H9 (cell line): ENCODE measurements around the gene CALN1. TPM values are rescaled to one million over a fixed set of nuclear protein-coding genes. Genes with fewer than 3 reads are reported as not detected.

Experiments used
- DNase-seq: peaks from one replicate; pipeline ENCODE4 v3.0.0-alpha.2; 2017
- H2AFZ ChIP-seq: one replicate; pipeline ENCODE4 v1.6.1; 2013; ENCODE audit warnings: mild to moderate bottlenecking, low read length, control low read depth, moderate library complexity
- H2AK5ac ChIP-seq: 2 replicates; pipeline ENCODE4 v1.6.1; 2013; ENCODE audit warnings: low read length, control low read depth, mixed read lengths; ENCODE audit not compliant: insufficient read length
- H2BK120ac ChIP-seq: one replicate; pipeline ENCODE4 v1.6.1; 2013; ENCODE audit warnings: low read depth, mild to moderate bottlenecking, low read length, control low read depth, inconsistent platforms; ENCODE audit not compliant: poor library complexity, severe bottlenecking
- H2BK12ac ChIP-seq: 2 replicates; pipeline ENCODE4 v1.6.1; 2013; ENCODE audit warnings: low read length, control low read depth, mixed read lengths, low read depth; ENCODE audit not compliant: insufficient read length
- H2BK15ac ChIP-seq: 2 replicates; pipeline ENCODE4 v1.6.1; 2013; ENCODE audit warnings: low read depth, low read length, control low read depth
- H2BK20ac ChIP-seq: one replicate; pipeline ENCODE4 v1.6.1; 2013; ENCODE audit warnings: low read depth, mild to moderate bottlenecking, low read length, control low read depth, inconsistent platforms; ENCODE audit not compliant: poor library complexity, severe bottlenecking
- H2BK5ac ChIP-seq: 2 replicates; pipeline ENCODE4 v1.6.1; 2013; ENCODE audit warnings: low read length, control low read depth, mixed read lengths; ENCODE audit not compliant: insufficient read length
- H3K14ac ChIP-seq: 2 replicates; pipeline ENCODE4 v1.6.1; 2013; ENCODE audit warnings: low read length, control low read depth; ENCODE audit not compliant: insufficient read depth
- H3K18ac ChIP-seq: 2 replicates; pipeline ENCODE4 v1.6.1; 2013; ENCODE audit warnings: low read depth, mild to moderate bottlenecking, mixed read lengths, low read length, control low read depth; ENCODE audit not compliant: insufficient read length
- H3K23ac ChIP-seq: 2 replicates; pipeline ENCODE4 v1.6.1; 2013; ENCODE audit warnings: low read length, control low read depth, mixed read lengths, low read depth; ENCODE audit not compliant: insufficient read length
- H3K23me2 ChIP-seq: 2 replicates; pipeline ENCODE4 v1.6.1; 2013; ENCODE audit warnings: low read depth, mild to moderate bottlenecking, mixed read lengths, low read length, control low read depth; ENCODE audit not compliant: insufficient read length, poor library complexity, severe bottlenecking
- H3K27ac ChIP-seq: 2 replicates; pipeline ENCODE4 v1.5.1; 2013; ENCODE audit warnings: low read length, control low read depth, mixed read lengths, low read depth; ENCODE audit not compliant: insufficient read length
- H3K27me3 ChIP-seq: 2 replicates; pipeline ENCODE4 v1.6.1; 2013; ENCODE audit warnings: low read length, control low read depth, inconsistent platforms; ENCODE audit not compliant: insufficient read depth
- H3K4ac ChIP-seq: 2 replicates; pipeline ENCODE4 v1.6.1; 2013; ENCODE audit warnings: low read depth, mild to moderate bottlenecking, control low read depth, inconsistent platforms, low read length, moderate library complexity
- H3K4me1 ChIP-seq: 2 replicates; pipeline ENCODE4 v1.6.1; 2013; ENCODE audit warnings: low read length, control low read depth, inconsistent platforms; ENCODE audit not compliant: insufficient read depth
- H3K4me2 ChIP-seq: 2 replicates; pipeline ENCODE4 v1.6.1; 2013; ENCODE audit warnings: low read length, control low read depth, mixed read lengths; ENCODE audit not compliant: insufficient read length, insufficient read depth
- H3K56ac ChIP-seq: 2 replicates; pipeline ENCODE4 v1.6.1; 2013; ENCODE audit warnings: low read depth, mild to moderate bottlenecking, mixed read lengths, low read length, control low read depth; ENCODE audit not compliant: insufficient read length
- H3K79me1 ChIP-seq: 2 replicates; pipeline ENCODE4 v1.6.1; 2013; ENCODE audit warnings: low read depth, mild to moderate bottlenecking, moderate library complexity, low read length, control low read depth, inconsistent platforms; ENCODE audit not compliant: insufficient read depth, poor library complexity, severe bottlenecking
- H3K79me2 ChIP-seq: 2 replicates; pipeline ENCODE4 v1.6.1; 2013; ENCODE audit warnings: low read length, control low read depth, inconsistent platforms; ENCODE audit not compliant: insufficient read depth
- H3K9ac ChIP-seq: 2 replicates; pipeline ENCODE4 v1.6.1; 2013; ENCODE audit warnings: low read length, control low read depth, mixed read lengths; ENCODE audit not compliant: insufficient read length; ENCODE audit errors: extremely low read depth
- H3K9me3 ChIP-seq: one replicate; pipeline ENCODE4 v1.6.1; 2013; ENCODE audit warnings: low read depth, low read length, inconsistent platforms; ENCODE audit not compliant: control insufficient read depth
- H3T11ph ChIP-seq: one replicate; pipeline ENCODE4 v1.6.1; 2013; ENCODE audit warnings: mild to moderate bottlenecking, low read length, control low read depth, inconsistent platforms
- H4K20me1 ChIP-seq: one replicate; pipeline ENCODE4 v1.6.1; 2013; ENCODE audit not compliant: control insufficient read depth, insufficient read length, insufficient read depth
- H4K5ac ChIP-seq: 2 replicates; pipeline ENCODE4 v1.6.1; 2013; ENCODE audit warnings: low read depth, mild to moderate bottlenecking, mixed read lengths, low read length, control low read depth; ENCODE audit not compliant: insufficient read length
- H4K8ac ChIP-seq: replicated peaks from 2 replicates; pipeline ENCODE4 v1.6.1; 2013; ENCODE audit warnings: low read length, control low read depth, mixed read lengths, low read depth; ENCODE audit not compliant: insufficient read length
- H4K91ac ChIP-seq: 2 replicates; pipeline ENCODE4 v1.6.1; 2013; ENCODE audit warnings: low read depth, mild to moderate bottlenecking, moderate library complexity, mixed read lengths, low read length, control low read depth; ENCODE audit not compliant: insufficient read length
- H3K27ac Mint-ChIP-seq, 3 experiments: 2 replicates in 2 of 3; 3 replicates in 1 of 3; pipeline ENCODE4 v1.8.0; 2020 to 2021; ENCODE audit warnings: mixed read lengths in 3 of 3, mild to moderate bottlenecking in 1 of 3, moderate library complexity in 1 of 3
- H3K27me3 Mint-ChIP-seq: 2 replicates; pipeline ENCODE4 v1.8.0; 2021; ENCODE audit warnings: low read depth, mild to moderate bottlenecking, moderate library complexity, mixed read lengths
- H3K36me3 Mint-ChIP-seq, 3 experiments: 2 replicates in 2 of 3; 3 replicates in 1 of 3; pipeline ENCODE4 v1.8.0; 2020 to 2021; ENCODE audit warnings: low read depth in 3 of 3, mixed read lengths in 3 of 3; ENCODE audit not compliant: insufficient read depth in 1 of 3
- H3K4me1 Mint-ChIP-seq, 2 experiments: 2 replicates each; pipeline ENCODE4 v1.8.0; 2020; ENCODE audit warnings: mixed read lengths in 2 of 2
- H3K4me3 Mint-ChIP-seq, 2 experiments: 2 replicates in 1 of 2; 3 replicates in 1 of 2; pipeline ENCODE4 v1.8.0; 2020 to 2021; ENCODE audit warnings: mild to moderate bottlenecking in 2 of 2, mixed read lengths in 2 of 2, moderate library complexity in 1 of 2
- H3K9me3 Mint-ChIP-seq, 2 experiments: 2 replicates in 1 of 2; 3 replicates in 1 of 2; pipeline ENCODE4 v1.8.0; 2020; ENCODE audit warnings: mild to moderate bottlenecking in 2 of 2, mixed read lengths in 2 of 2, moderate library complexity in 1 of 2
- CTCF ChIP-seq: fragments of 200-600 bp; sonication (generic); conservative IDR thresholded peaks from 3 replicates; pipeline ENCODE4 v1.8.0; 2021; ENCODE audit warnings: antibody characterized with exemption, mild to moderate bottlenecking
- WGBS: extraction: QIAGEN DNeasy Blood & Tissue Kit; methylation state at CpG from one replicate; pipeline ENCODE4 v1.1.7; 2013; ENCODE audit warnings: missing lambda C conversion rate, low lambda C conversion rate, mixed read lengths; ENCODE audit not compliant: insufficient read length; ENCODE audit errors: extremely low coverage; 5-methylcytosine and 5-hydroxymethylcytosine counted together
- total RNA-seq: library from RNA; stranded (reverse); gene quantifications from 2 replicates; pipeline ENCODE4 v1.2.1, GENCODE V29; 2021

Gene CALN1
- total RNA-seq, 1 experiment from 2014 or later = 2.8 TPM

- no peak for TF ChIP-seq CTCF
- H3K79me2 ChIP-seq = peaks cover 2% of the 10 kb centered on the region; the same call in 1 of the 2 replicates
These were observed 397.0 kb downstream of the CALN1 start for GRCh38 chr7:72015136-72015535.

More at GRCh38 chr7:72015136-72015535, 397.0 kb downstream of the CALN1 start:
- no peak for DNase-seq
- Histone ChIP-seq H3K23me2 (no peaks in the 10 kb centered on the region), H3K4me1 (no peaks in the 10 kb centered on the region), H3T11ph (no peak overlapping the region), H4K5ac (no peak overlapping the region), H3K4me2 (no peak overlapping the region), H3K4ac (no peak overlapping the region), H3K18ac (no peak overlapping the region), H2BK12ac (no peak overlapping the region), H2BK20ac (no peak overlapping the region), H4K91ac (no peak overlapping the region), H3K27me3 (no peaks in the 10 kb centered on the region), H3K14ac (no peak overlapping the region), H3K56ac (no peak overlapping the region), H2AK5ac (no peak overlapping the region), H2BK120ac (no peak overlapping the region), H3K9me3 (no peaks in the 10 kb centered on the region), H3K27ac (no peak overlapping the region), H2BK5ac (no peak overlapping the region), H2AFZ (no peak overlapping the region), H4K8ac (no peak overlapping the region), H3K23ac (no peak overlapping the region), H3K79me1 (no peaks in the 10 kb centered on the region), H2BK15ac (no peak overlapping the region), H3K9ac (no peak overlapping the region), H4K20me1 (no peaks in the 10 kb centered on the region)
- Mint-ChIP-seq H3K4me1 (no peaks in the 10 kb centered on the region), H3K4me3 (no peak overlapping the region), H3K27me3 (no peaks in the 10 kb centered on the region), H3K27ac (no peak overlapping the region), H3K36me3 (no peaks in the 10 kb centered on the region), H3K9me3 (no peaks in the 10 kb centered on the region; a peak in 1 of 5 replicates)
- WGBS = no CpG with 5 or more reads among the region's 4 CpGs
